GM19193 (cell line): ENCODE measurements around the gene WNT2B.

Source experiments
- POLR2A ChIP-seq: IDR thresholded peaks from 4 replicates; pipeline ENCODE4 v1.6.1; 2011; ENCODE audit not compliant: insufficient read depth, insufficient read length; ENCODE audit errors: extremely low read depth

The WNT2B gene

GRCh38 chr1:112537456-112537855 lies 28.7 kb downstream of the WNT2B start:
- no peak for TF ChIP-seq POLR2A

GRCh38 chr1:112538883-112539282 lies 30.1 kb downstream of the WNT2B start:
- no peak for TF ChIP-seq POLR2A

GRCh38 chr1:112540226-112540794 lies 31.5 kb downstream of the WNT2B start:
- no peak for TF ChIP-seq POLR2A

GRCh38 chr1:112541299-112541698 lies 32.5 kb downstream of the WNT2B start:
- TF ChIP-seq POLR2A = no peak

- no peak for TF ChIP-seq POLR2A
Measured at GRCh38 chr1:112542206-112542973, 33.6 kb downstream of the WNT2B start.

- no peak for TF ChIP-seq POLR2A
Measured at GRCh38 chr1:112544011-112544688, 35.4 kb downstream of the WNT2B start.

GRCh38 chr1:112544751-112545150 lies 36.0 kb downstream of the WNT2B start:
- no peak for TF ChIP-seq POLR2A

- no peak for TF ChIP-seq POLR2A
Measured at GRCh38 chr1:112546076-112546475, 37.3 kb downstream of the WNT2B start.

GRCh38 chr1:112548547-112548946 lies 39.8 kb downstream of the WNT2B start:
- TF ChIP-seq POLR2A = no peak

- no peak for TF ChIP-seq POLR2A
Measured at GRCh38 chr1:112549590-112549989, 40.8 kb downstream of the WNT2B start.

- TF ChIP-seq POLR2A = no peak
Measured at GRCh38 chr1:112554411-112554810, 45.6 kb downstream of the WNT2B start.

GRCh38 chr1:112557385-112557784 lies 48.6 kb downstream of the WNT2B start:
- TF ChIP-seq POLR2A = no peak

GRCh38 chr1:112558634-112559033 lies 49.9 kb downstream of the WNT2B start:
- no peak for TF ChIP-seq POLR2A

- no peak for TF ChIP-seq POLR2A
Measured at GRCh38 chr1:112563341-112563740, 54.6 kb downstream of the WNT2B start.

- no peak for TF ChIP-seq POLR2A
Measured at GRCh38 chr1:112564081-112564480, 55.3 kb downstream of the WNT2B start.

- TF ChIP-seq POLR2A = no peak
Measured at GRCh38 chr1:112565800-112566199, 57.0 kb downstream of the WNT2B start.
